UCSD-AML1 (cell line): ENCODE data around the gene PPP1CA.

Source experiments
- DNase-seq: peaks from one replicate; lab custom pipeline; 2025; ENCODE audit not compliant: unreplicated experiment; lab: John Stamatoyannopoulos, UW

Gene PPP1CA

GRCh38 chr11:67370351-67371076 is 31.1 kb downstream of the PPP1CA start:
- no peak for DNase-seq

GRCh38 chr11:67369801-67370284 is 31.8 kb downstream of the PPP1CA start:
- DNase-seq: no peak

- DNase-seq: no peak
These were observed 32.4 kb downstream of the PPP1CA start for GRCh38 chr11:67369275-67369674.

- DNase-seq: no peak
These were observed 33.0 kb downstream of the PPP1CA start for GRCh38 chr11:67368621-67369020.

- no peak for DNase-seq
These were observed 33.9 kb downstream of the PPP1CA start for GRCh38 chr11:67367761-67368227.

GRCh38 chr11:67366961-67367760 is 34.5 kb downstream of the PPP1CA start:
- DNase-seq: no peak

- DNase-seq: no peak
These were observed 35.1 kb downstream of the PPP1CA start for GRCh38 chr11:67366546-67366945.

GRCh38 chr11:67365736-67366444 is 35.8 kb downstream of the PPP1CA start:
- no peak for DNase-seq

GRCh38 chr11:67364783-67365722 is 36.6 kb downstream of the PPP1CA start:
- no peak for DNase-seq

- DNase-seq: no peak
These were observed 37.5 kb downstream of the PPP1CA start for GRCh38 chr11:67364169-67364568.

- DNase-seq: no peak
These were observed 43.6 kb downstream of the PPP1CA start for GRCh38 chr11:67357831-67358670.

GRCh38 chr11:67356864-67357561 is 44.6 kb downstream of the PPP1CA start:
- peak; percentile 69 for DNase-seq

- DNase-seq: no peak
These were observed 45.2 kb downstream of the PPP1CA start for GRCh38 chr11:67356387-67356863.

- DNase-seq: no peak
These were observed 45.8 kb downstream of the PPP1CA start for GRCh38 chr11:67355794-67356386.

- no peak for DNase-seq
These were observed 46.5 kb downstream of the PPP1CA start for GRCh38 chr11:67355023-67355793.

GRCh38 chr11:67354075-67355022 is 47.3 kb downstream of the PPP1CA start:
- peak; percentile 51 for DNase-seq
